WERI-Rb-1 (cell line): Measurements from ENCODE around the gene ATP6V0A1.
A peak's percentile ranks its signal among the peaks of the same experiment; 100 is the strongest.
"Not testable (repeated sequence)": the region's sequence is repeated elsewhere in the genome, so short reads cannot be mapped to it uniquely, and the experiment has no call there.

Experiments used
- DNase-seq: peaks from one replicate; pipeline ENCODE4 v3.0.0-alpha.2; 2020
- H3K27ac ChIP-seq: fragments of 250-450 bp; sonication (Bioruptor Pico); 2 replicates; pipeline ENCODE4 v1.5.1; 2020; ENCODE audit warnings: mild to moderate bottlenecking, moderate library complexity
- H3K27me3 ChIP-seq: fragments of 250-450 bp; sonication (Bioruptor Pico); 2 replicates; pipeline ENCODE4 v1.5.1; 2021; ENCODE audit warnings: mild to moderate bottlenecking, low read depth, moderate library complexity; ENCODE audit not compliant: insufficient read depth, severe bottlenecking
- H3K36me3 ChIP-seq: fragments of 250-450 bp; sonication (Bioruptor Pico); 2 replicates; pipeline ENCODE4 v1.5.1; 2020; ENCODE audit warnings: mild to moderate bottlenecking, moderate library complexity
- H3K4me3 ChIP-seq: 2 replicates; pipeline ENCODE4 v1.5.1; 2011; ENCODE audit warnings: low read depth, mild to moderate bottlenecking, control low read depth, low read length
- H3K9me3 ChIP-seq: fragments of 250-450 bp; sonication (Bioruptor Pico); 2 replicates; pipeline ENCODE4 v1.5.1; 2021; ENCODE audit warnings: mild to moderate bottlenecking, moderate library complexity; ENCODE audit not compliant: severe bottlenecking
- CTCF ChIP-seq: IDR thresholded peaks from 2 replicates; pipeline ENCODE4 v1.5.1; 2011; ENCODE audit warnings: low read depth, mild to moderate bottlenecking, control low read depth, inconsistent platforms, low read length

The ATP6V0A1 gene

GRCh38 chr17:42537156-42537805 lies 78.6 kb downstream of the ATP6V0A1 start:
- peak overlapping the region; percentile 71 for H3K4me3 ChIP-seq
- TF ChIP-seq CTCF: no peak
- DNase-seq: no peak

GRCh38 chr17:42537826-42538451 lies 79.3 kb downstream of the ATP6V0A1 start:
- Histone ChIP-seq H3K4me3 (no peak overlapping the region), H3K27ac (peak overlapping the region; percentile 96), H3K36me3 (peaks cover 43% of the 10 kb centered on the region), H3K27me3 (no peaks in the 10 kb centered on the region), H3K9me3 (no peaks in the 10 kb centered on the region)
- DNase-seq: peak; percentile 75
- no peak for TF ChIP-seq CTCF

More at GRCh38 chr17:42537156-42537805, 78.6 kb downstream of the ATP6V0A1 start:
- Histone ChIP-seq H3K27ac (peak overlapping the region; percentile 96), H3K36me3 (peaks cover 37% of the 10 kb centered on the region), H3K27me3 (no peaks in the 10 kb centered on the region), H3K9me3 (no peaks in the 10 kb centered on the region)

- peaks cover 49% of the 10 kb centered on the region for H3K36me3 ChIP-seq
- no peaks in the 10 kb centered on the region for H3K9me3 ChIP-seq
- no peaks in the 10 kb centered on the region for H3K27me3 ChIP-seq
- TF ChIP-seq CTCF: no peak
- no peak for DNase-seq
- peak overlapping the region; percentile 96 for H3K27ac ChIP-seq
- no peak overlapping the region for H3K4me3 ChIP-seq
Measured at GRCh38 chr17:42538482-42538881, 79.8 kb downstream of the ATP6V0A1 start.

GRCh38 chr17:42540558-42540957 lies 81.9 kb downstream of the ATP6V0A1 start:
- not testable (repeated sequence) for H3K27ac ChIP-seq, H3K27me3 ChIP-seq, DNase-seq, H3K9me3 ChIP-seq, H3K4me3 ChIP-seq
- H3K36me3 ChIP-seq: peaks cover 66% of the 10 kb centered on the region

- Histone ChIP-seq H3K9me3 (no peaks in the 10 kb centered on the region), H3K27ac (no peak overlapping the region), H3K4me3 (no peak overlapping the region), H3K27me3 (no peaks in the 10 kb centered on the region), H3K36me3 (peaks cover 66% of the 10 kb centered on the region)
- DNase-seq: no peak
- TF ChIP-seq CTCF: no peak
Measured at GRCh38 chr17:42541041-42541833, 82.6 kb downstream of the ATP6V0A1 start.
